Germinal center (tissue), 1 donor: ENCODE results near the gene TAS1R2.

Experiments
- DNase-seq: peaks from one replicate; pipeline ENCODE4 v3.0.0; 2012; ENCODE audit warnings: mixed read lengths, low spot score

Gene TAS1R2

GRCh38 chr1:18820791-18821641, 38.4 kb downstream of the TAS1R2 start:
- DNase-seq, result peak; percentile 67

GRCh38 chr1:18819986-18820790, 39.3 kb downstream of the TAS1R2 start:
- DNase-seq, result no peak

GRCh38 chr1:18819203-18819602, 40.3 kb downstream of the TAS1R2 start:
- no peak for DNase-seq

- no peak for DNase-seq
Measured at GRCh38 chr1:18817795-18818435, 41.5 kb downstream of the TAS1R2 start.

- DNase-seq, result no peak
Measured at GRCh38 chr1:18817316-18817715, 42.1 kb downstream of the TAS1R2 start.

GRCh38 chr1:18816808-18817207, 42.7 kb downstream of the TAS1R2 start:
- DNase-seq, result no peak

- DNase-seq, result no peak
Measured at GRCh38 chr1:18814874-18815531, 44.5 kb downstream of the TAS1R2 start.

- DNase-seq, result no peak
Measured at GRCh38 chr1:18814425-18814824, 45.0 kb downstream of the TAS1R2 start.

GRCh38 chr1:18812453-18812939, 47.0 kb downstream of the TAS1R2 start:
- DNase-seq, result no peak

- no peak for DNase-seq
Measured at GRCh38 chr1:18811733-18812452, 47.6 kb downstream of the TAS1R2 start.

GRCh38 chr1:18809953-18810899, 49.2 kb downstream of the TAS1R2 start:
- DNase-seq, result no peak

- DNase-seq, result no peak
Measured at GRCh38 chr1:18808550-18808949, 50.9 kb downstream of the TAS1R2 start.

- DNase-seq, result no peak
Measured at GRCh38 chr1:18807334-18808063, 52.0 kb downstream of the TAS1R2 start.

- DNase-seq, result no peak
Measured at GRCh38 chr1:18805925-18806849, 53.3 kb downstream of the TAS1R2 start.

- no peak for DNase-seq
Measured at GRCh38 chr1:18805150-18805879, 54.1 kb downstream of the TAS1R2 start.

- DNase-seq, result no peak
Measured at GRCh38 chr1:18803851-18804250, 55.6 kb downstream of the TAS1R2 start.

GRCh38 chr1:18803151-18803791, 56.2 kb downstream of the TAS1R2 start:
- no peak for DNase-seq
